Measurements from ENCODE around the gene CDKN1A.

DNA sequence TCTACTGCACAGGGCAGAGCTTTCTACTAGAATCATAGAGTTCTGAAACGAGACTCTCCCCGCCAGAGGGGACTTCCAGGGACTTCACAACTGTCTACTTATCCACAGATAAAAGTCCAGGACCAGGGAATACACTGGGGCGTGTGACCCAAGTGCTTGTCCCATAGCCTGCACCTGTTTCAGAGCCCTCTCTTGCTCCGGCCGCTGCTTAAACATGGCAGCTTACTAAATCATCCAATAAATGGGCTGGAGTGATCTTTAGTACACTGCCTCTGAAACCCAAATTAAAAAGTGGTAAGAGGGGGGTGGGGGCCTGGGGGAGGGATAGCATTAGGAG, 10.2 kb downstream of the CDKN1A start:
- TF ChIP-seq POLR2A (IDR thresholded peaks at IDR 0.05), result no peak
- TF ChIP-seq, protein P1, sequence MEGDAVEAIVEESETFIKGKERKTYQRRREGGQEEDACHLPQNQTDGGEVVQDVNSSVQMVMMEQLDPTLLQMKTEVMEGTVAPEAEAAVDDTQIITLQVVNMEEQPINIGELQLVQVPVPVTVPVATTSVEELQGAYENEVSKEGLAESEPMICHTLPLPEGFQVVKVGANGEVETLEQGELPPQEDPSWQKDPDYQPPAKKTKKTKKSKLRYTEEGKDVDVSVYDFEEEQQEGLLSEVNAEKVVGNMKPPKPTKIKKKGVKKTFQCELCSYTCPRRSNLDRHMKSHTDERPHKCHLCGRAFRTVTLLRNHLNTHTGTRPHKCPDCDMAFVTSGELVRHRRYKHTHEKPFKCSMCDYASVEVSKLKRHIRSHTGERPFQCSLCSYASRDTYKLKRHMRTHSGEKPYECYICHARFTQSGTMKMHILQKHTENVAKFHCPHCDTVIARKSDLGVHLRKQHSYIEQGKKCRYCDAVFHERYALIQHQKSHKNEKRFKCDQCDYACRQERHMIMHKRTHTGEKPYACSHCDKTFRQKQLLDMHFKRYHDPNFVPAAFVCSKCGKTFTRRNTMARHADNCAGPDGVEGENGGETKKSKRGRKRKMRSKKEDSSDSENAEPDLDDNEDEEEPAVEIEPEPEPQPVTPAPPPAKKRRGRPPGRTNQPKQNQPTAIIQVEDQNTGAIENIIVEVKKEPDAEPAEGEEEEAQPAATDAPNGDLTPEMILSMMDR (IDR thresholded peaks at IDR 0.05), result no peak

Data from heart left ventricle (tissue), 13 donors.